Activated CD4-positive, alpha-beta T cell treated with anti-CD3 and anti-CD28 coated beads, Interleukin-10, Interleukin-2, amounts not matched to agents 100 ng/mL and 50 ng/mL, durations not matched to agents 16 hours and 8 hours (primary cell): ENCODE measurements around the gene SLPI.

Experiments used
- DNase-seq: peaks from one replicate; pipeline ENCODE4 v3.0.0-alpha.2; 2020

The SLPI gene

DNA sequence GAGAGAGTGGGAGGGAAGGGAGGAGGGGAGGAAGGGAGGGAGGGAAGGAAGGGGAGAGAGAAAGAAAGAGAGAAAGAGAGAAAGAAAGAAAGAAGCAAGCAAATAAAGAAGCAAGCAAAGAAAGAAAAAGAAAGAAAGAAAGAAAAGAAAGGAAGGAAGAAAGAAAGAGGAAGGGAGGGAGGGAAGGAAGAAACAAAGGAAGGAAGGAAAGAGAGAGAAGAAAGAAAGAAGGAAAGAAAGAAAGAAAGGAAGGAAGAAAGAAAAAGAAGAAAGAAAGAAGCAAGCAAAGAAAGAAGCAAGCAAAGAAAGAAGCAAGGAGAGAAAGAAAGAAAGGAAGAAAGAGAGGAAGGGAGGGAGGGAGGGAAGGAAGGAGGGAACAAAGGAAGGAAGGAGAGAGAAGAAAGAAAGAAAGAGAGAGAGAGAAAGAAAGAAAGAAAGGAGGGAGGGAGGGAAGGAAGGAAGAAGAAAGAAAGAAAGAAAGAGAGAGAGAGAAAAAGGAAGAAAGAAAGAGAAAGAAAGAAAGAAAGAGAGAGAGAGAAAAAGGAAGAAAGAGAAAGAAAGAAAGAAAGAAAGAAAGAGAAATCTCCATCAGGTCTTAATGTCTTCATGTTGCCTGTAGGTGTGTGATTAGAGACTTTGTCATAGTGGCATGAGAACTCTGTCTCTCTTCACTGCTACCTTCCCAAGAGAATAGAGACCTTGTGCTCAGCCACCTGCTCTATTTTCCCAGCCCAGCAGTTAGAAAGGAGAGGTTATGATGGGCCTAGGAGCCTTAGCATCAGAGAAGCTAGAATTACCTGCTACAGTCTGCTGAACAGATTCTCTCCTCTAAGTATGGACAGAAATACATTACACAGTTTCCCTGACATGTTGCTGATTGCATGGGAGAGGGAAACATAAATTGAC is 42.5 kb downstream of the SLPI start:
- DNase-seq = no peak

GRCh38 chr20:45209924-45210323 is 44.4 kb downstream of the SLPI start:
- no peak for DNase-seq

- no peak for DNase-seq
Measured at GRCh38 chr20:45206725-45207124, 47.6 kb downstream of the SLPI start, which contains the start of gene SEMG1. Gene SEMG1, plus strand, starts transcription at chr20:45207033. Its CDS starts 21 bp downstream, at chr20:45207054.
